Activated B cell treated with CpG ODN at 0.5 μM for 24 hours (primary cell): ENCODE results near the gene SEH1L. TPM values are rescaled to one million over a fixed set of nuclear protein-coding genes. Genes with fewer than 3 reads are reported as not detected.
A peak's percentile ranks its signal among the peaks of the same experiment; 100 is the strongest.
"Not testable (repeated sequence)": the region's sequence is repeated elsewhere in the genome, so short reads cannot be mapped to it uniquely, and the experiment has no call there.

Experiments
- ATAC-seq: fragments of 200-7000 bp; cut with Tn5 transposase; one replicate; pipeline ENCODE4 v1.10.0; 2021; ENCODE audit warnings: low read depth, mild to moderate bottlenecking, moderate library complexity
- CTCF ChIA-PET: fragments of 350-600 bp; sonication (Branson Sonifier 250); formaldehyde crosslinking; loops from one replicate; lab custom pipeline; 2021; ENCODE audit warnings: antibody characterized with exemption; lab: Charles Lee
- POLR2A ChIA-PET: fragments of 350-600 bp; sonication (Branson Sonifier 250); formaldehyde crosslinking; loops from one replicate; lab custom pipeline; 2021; ENCODE audit warnings: antibody characterized with exemption; lab: Charles Lee
- DNase-seq: peaks from one replicate; pipeline ENCODE4 v3.0.0; 2022
- H3K27ac Mint-ChIP-seq: one replicate; pipeline ENCODE4 v1.8.0; 2020; ENCODE audit warnings: mixed read lengths
- H3K27me3 Mint-ChIP-seq: one replicate; pipeline ENCODE4 v1.8.0; 2021; ENCODE audit warnings: mixed read lengths
- H3K36me3 Mint-ChIP-seq: one replicate; pipeline ENCODE4 v1.8.0; 2021; ENCODE audit warnings: low read depth, mixed read lengths
- H3K4me1 Mint-ChIP-seq: one replicate; pipeline ENCODE4 v1.8.0; 2021; ENCODE audit warnings: mixed read lengths
- H3K4me3 Mint-ChIP-seq: one replicate; pipeline ENCODE4 v1.8.0; 2020; ENCODE audit warnings: mild to moderate bottlenecking, mixed read lengths
- H3K9me3 Mint-ChIP-seq: one replicate; pipeline ENCODE4 v1.8.0; 2020; ENCODE audit warnings: mixed read lengths
- CTCF ChIP-seq: fragments of 200-600 bp; IDR thresholded peaks from one replicate; pipeline ENCODE4 v1.8.0; 2022; ENCODE audit warnings: antibody characterized with exemption, mild to moderate bottlenecking
- intact Hi-C: fragments of 100-400 bp; cut with micrococcal nuclease; formaldehyde crosslinking; loops from one replicate; pipeline ENCODE4 v1.15.1; 2024
- total RNA-seq: library from RNA; stranded (reverse); gene quantifications from 2 replicates; pipeline ENCODE4 v1.2.3, GENCODE V29; 2022

SEH1L gene
- total RNA-seq, 1 donor from 2014 or later, result 79.3 TPM

GRCh38 chr18:12996661-12997292 is 49.0 kb downstream of the SEH1L start:
- intact Hi-C loops, result no loop called here
- POLR2A ChIA-PET, result no interaction called here
- Mint-ChIP-seq H3K4me3 (no peak overlapping the region), H3K9me3 (no peaks in the 10 kb centered on the region), H3K4me1 (peaks cover 26% of the 10 kb centered on the region), H3K27me3 (no peaks in the 10 kb centered on the region), H3K36me3 (peaks cover 18% of the 10 kb centered on the region), H3K27ac (no peak overlapping the region)
- ATAC-seq, result no peak
- CTCF ChIA-PET, result no interaction called here
- DNase-seq, result no peak
- TF ChIP-seq CTCF, result no peak

DNA sequence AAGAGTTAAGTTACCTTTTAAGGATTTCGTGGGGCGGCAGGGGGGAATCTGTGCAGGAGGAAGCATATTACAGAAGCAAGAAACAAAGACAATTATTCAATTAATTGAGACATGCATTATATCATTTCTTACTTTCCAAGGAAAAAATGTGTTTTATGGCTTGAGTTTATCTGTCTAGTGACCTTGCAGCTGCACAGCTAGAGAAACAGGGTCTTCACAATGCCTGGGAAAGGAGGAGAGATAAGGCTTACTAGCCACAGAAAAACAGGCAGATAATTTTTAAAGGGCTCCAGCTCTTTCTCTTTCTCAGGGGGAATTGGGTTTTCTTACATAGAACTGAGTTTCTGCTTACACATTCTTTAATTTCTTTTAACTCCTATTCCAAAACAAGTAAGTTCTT is 49.5 kb downstream of the SEH1L start:
- DNase-seq, H3K9me3 Mint-ChIP-seq, H3K27me3 Mint-ChIP-seq, ATAC-seq, H3K27ac Mint-ChIP-seq, POLR2A ChIA-PET, CTCF ChIA-PET, H3K4me3 Mint-ChIP-seq, intact Hi-C loops: not testable (repeated sequence)
- H3K36me3 Mint-ChIP-seq, result peaks cover 17% of the 10 kb centered on the region
- peaks cover 20% of the 10 kb centered on the region for H3K4me1 Mint-ChIP-seq

- TF ChIP-seq CTCF, result no peak
- Mint-ChIP-seq H3K27me3 (no peaks in the 10 kb centered on the region), H3K27ac (no peak overlapping the region), H3K9me3 (no peaks in the 10 kb centered on the region), H3K4me1 (peaks cover 10% of the 10 kb centered on the region), H3K36me3 (peaks cover 15% of the 10 kb centered on the region), H3K4me3 (no peak overlapping the region)
- DNase-seq (no peak), ATAC-seq (no peak)
- ChIA-PET POLR2A (interaction anchor here (0.5 kb wide), 1 partner anchor 10 kb away, joined by 5 read pairs; no protein-coding TSS in a partner anchor), CTCF (no interaction called here)
- intact Hi-C loops, result no loop called here
These were observed 50.7 kb downstream of the SEH1L start for GRCh38 chr18:12998332-12999060.

DNA sequence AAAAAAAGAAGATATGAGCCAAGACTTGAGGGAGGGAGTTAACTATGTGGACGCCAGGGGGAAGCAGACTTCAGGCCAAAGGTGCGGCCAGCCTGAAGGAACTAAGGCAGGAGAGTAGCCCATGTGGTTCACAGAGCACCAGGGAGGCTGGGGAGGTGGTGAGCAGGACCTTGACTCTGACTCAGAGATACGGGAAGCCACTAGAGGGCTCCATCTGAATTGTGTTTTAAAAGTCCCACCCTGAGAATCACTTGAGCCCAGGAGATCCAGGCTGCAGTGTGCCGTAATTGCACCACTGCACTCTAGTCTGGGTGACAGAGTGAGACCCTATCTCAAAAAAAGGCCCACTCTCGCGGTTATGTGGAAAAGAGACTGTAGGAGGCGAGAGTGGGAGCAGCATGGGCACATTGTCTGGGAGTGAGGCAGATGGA is 55.7 kb downstream of the SEH1L start:
- H3K27me3 Mint-ChIP-seq, result no peaks in the 10 kb centered on the region
- no peaks in the 10 kb centered on the region for H3K9me3 Mint-ChIP-seq
- no peak overlapping the region for H3K4me3 Mint-ChIP-seq
- H3K36me3 Mint-ChIP-seq, result peaks cover 36% of the 10 kb centered on the region
- ChIA-PET POLR2A (no interaction called here), CTCF (interaction anchor here (2.5 kb wide), 1 partner anchor 156 kb away, joined by 13 read pairs; no protein-coding TSS in a partner anchor)
- TF ChIP-seq CTCF, result no peak
- DNase-seq (no peak), ATAC-seq (peak; percentile 34)
- intact Hi-C loops, result loop anchor here (1.0 kb wide), 1 partner anchor 156 kb away; no protein-coding TSS in a partner anchor
- no peak overlapping the region for H3K27ac Mint-ChIP-seq
- H3K4me1 Mint-ChIP-seq, result peaks cover 17% of the 10 kb centered on the region

GRCh38 chr18:13004396-13004795 is 56.6 kb downstream of the SEH1L start:
- no peaks in the 10 kb centered on the region for H3K9me3 Mint-ChIP-seq
- H3K36me3 Mint-ChIP-seq, result peaks cover 44% of the 10 kb centered on the region
- ATAC-seq (no peak), DNase-seq (no peak)
- TF ChIP-seq CTCF, result no peak
- H3K27me3 Mint-ChIP-seq, result no peaks in the 10 kb centered on the region
- intact Hi-C loops, result no loop called here
- no peak overlapping the region for H3K27ac Mint-ChIP-seq
- ChIA-PET CTCF (interaction anchor here (2.5 kb wide), 1 partner anchor 155 kb away, joined by 13 read pairs; no protein-coding TSS in a partner anchor), POLR2A (no interaction called here)
- H3K4me3 Mint-ChIP-seq, result no peak overlapping the region
- H3K4me1 Mint-ChIP-seq, result peaks cover 13% of the 10 kb centered on the region
